Astrocyte (in vitro differentiated cells and primary cell): ENCODE results near the gene POLN. TPM values are rescaled to one million over a fixed set of nuclear protein-coding genes. Genes with fewer than 3 reads are reported as not detected.

Experiments
- DNase-seq: peaks from one replicate; pipeline ENCODE4 v3.0.0-alpha.2; 2010; ENCODE audit warnings: low read depth
- FAIRE-seq: peaks from 2 replicates; lab custom pipeline; 2011; peaks lifted over from hg19 to GRCh38; lab: Jason Lieb, UNC
- H2AFZ ChIP-seq: 2 replicates; pipeline ENCODE4 v1.6.0; 2012; ENCODE audit warnings: low read depth, low read length, inconsistent platforms
- H3K27ac ChIP-seq: 2 replicates; pipeline ENCODE4 v1.5.1; 2011; ENCODE audit warnings: low read depth, low read length, inconsistent platforms
- H3K27me3 ChIP-seq: 2 replicates; pipeline ENCODE4 v1.6.0; 2011; ENCODE audit warnings: low read length, inconsistent platforms; ENCODE audit not compliant: insufficient read depth
- H3K36me3 ChIP-seq: 2 replicates; pipeline ENCODE4 v1.5.1; 2011; ENCODE audit warnings: low read length, inconsistent platforms; ENCODE audit not compliant: insufficient read depth
- H3K4me1 ChIP-seq: 2 replicates; pipeline ENCODE4 v1.5.1; 2011; ENCODE audit warnings: low read length, inconsistent platforms; ENCODE audit not compliant: insufficient read depth
- H3K4me2 ChIP-seq: 2 replicates; pipeline ENCODE4 v1.6.0; 2012; ENCODE audit warnings: low read length, inconsistent platforms
- H3K4me3 ChIP-seq: 2 replicates; pipeline ENCODE4 v1.5.1; 2011; ENCODE audit warnings: low read depth, mild to moderate bottlenecking, low read length, inconsistent platforms; ENCODE audit not compliant: insufficient read depth
- H3K79me2 ChIP-seq: 2 replicates; pipeline ENCODE4 v1.6.0; 2012; ENCODE audit warnings: mild to moderate bottlenecking, low read length, inconsistent platforms; ENCODE audit not compliant: insufficient read depth
- H3K9ac ChIP-seq: 2 replicates; pipeline ENCODE4 v1.6.0; 2012; ENCODE audit warnings: mild to moderate bottlenecking, low read length, inconsistent platforms
- H3K9me3 ChIP-seq: 2 replicates; pipeline ENCODE4 v1.5.1; 2012; ENCODE audit warnings: low read depth, mild to moderate bottlenecking, low read length, inconsistent platforms; ENCODE audit not compliant: insufficient read depth
- H4K20me1 ChIP-seq: 2 replicates; pipeline ENCODE4 v1.6.0; 2012; ENCODE audit warnings: low read length, inconsistent platforms; ENCODE audit not compliant: insufficient read depth
- H3K27ac Mint-ChIP-seq: one replicate; pipeline ENCODE4 v1.8.0; 2021; ENCODE audit warnings: mild to moderate bottlenecking, mixed read lengths; ENCODE audit not compliant: unreplicated experiment
- H3K27me3 Mint-ChIP-seq: one replicate; pipeline ENCODE4 v1.8.0; 2021; ENCODE audit warnings: low read depth, mixed read lengths; ENCODE audit not compliant: unreplicated experiment
- H3K36me3 Mint-ChIP-seq: one replicate; pipeline ENCODE4 v1.8.0; 2021; ENCODE audit warnings: low read depth, mixed read lengths; ENCODE audit not compliant: unreplicated experiment
- H3K4me1 Mint-ChIP-seq: one replicate; pipeline ENCODE4 v1.8.0; 2021; ENCODE audit warnings: low read depth, mixed read lengths; ENCODE audit not compliant: unreplicated experiment
- H3K4me3 Mint-ChIP-seq: one replicate; pipeline ENCODE4 v1.8.0; 2021; ENCODE audit warnings: mild to moderate bottlenecking, moderate library complexity, mixed read lengths; ENCODE audit not compliant: unreplicated experiment
- H3K9me3 Mint-ChIP-seq: one replicate; pipeline ENCODE4 v1.8.0; 2021; ENCODE audit warnings: mild to moderate bottlenecking, mixed read lengths; ENCODE audit not compliant: unreplicated experiment
- CTCF ChIP-seq: IDR thresholded peaks from 2 replicates; pipeline ENCODE4 v1.5.1; 2011; ENCODE audit warnings: low read depth, mild to moderate bottlenecking, inconsistent platforms, low read length, moderate library complexity; ENCODE audit not compliant: insufficient read depth
- EZH2 ChIP-seq: IDR thresholded peaks from 2 replicates; pipeline ENCODE4 v1.6.1; 2012; ENCODE audit warnings: mild to moderate bottlenecking, low read length, inconsistent platforms; ENCODE audit not compliant: insufficient read depth
- total RNA-seq: library from RNA; stranded (reverse); gene quantifications from 2 replicates; pipeline ENCODE4 v1.2.1, GENCODE V29; 2021

The POLN gene
- total RNA-seq, 1 donor from 2014 or later, result 3.1 TPM

- no peaks in the 10 kb centered on the region for H3K9me3 Mint-ChIP-seq
- DNase-seq, result no peak
- Histone ChIP-seq H3K4me1 (no peaks in the 10 kb centered on the region), H3K27me3 (peaks cover 2% of the 10 kb centered on the region), H3K9ac (no peak overlapping the region), H3K27ac (no peak overlapping the region), H3K9me3 (no peaks in the 10 kb centered on the region), H4K20me1 (no peaks in the 10 kb centered on the region), H3K4me2 (no peak overlapping the region), H3K36me3 (no peaks in the 10 kb centered on the region), H2AFZ (no peak overlapping the region), H3K4me3 (no peak overlapping the region), H3K79me2 (no peaks in the 10 kb centered on the region)
- no peak overlapping the region for H3K27ac Mint-ChIP-seq
- no peaks in the 10 kb centered on the region for H3K36me3 Mint-ChIP-seq
- peaks cover 34% of the 10 kb centered on the region for H3K27me3 Mint-ChIP-seq
- H3K4me1 Mint-ChIP-seq, result peaks cover 2% of the 10 kb centered on the region
- H3K4me3 Mint-ChIP-seq, result no peak overlapping the region
- FAIRE-seq, result no peak
- no peak for TF ChIP-seq CTCF
- TF ChIP-seq EZH2, result no peak
Observed at GRCh38 chr4:2073808-2074481, 168.0 kb downstream of the POLN start.

GRCh38 chr4:2072971-2073807, 168.7 kb downstream of the POLN start:
- peaks cover 2% of the 10 kb centered on the region for H3K27me3 ChIP-seq
- peaks cover 2% of the 10 kb centered on the region for H3K9me3 ChIP-seq
- H3K36me3 ChIP-seq, result no peaks in the 10 kb centered on the region
- no peaks in the 10 kb centered on the region for H3K79me2 ChIP-seq
- no peak overlapping the region for H3K27ac Mint-ChIP-seq
- no peaks in the 10 kb centered on the region for H4K20me1 ChIP-seq
- no peak overlapping the region for H2AFZ ChIP-seq
- H3K4me3 Mint-ChIP-seq, result no peak overlapping the region
- peaks cover 26% of the 10 kb centered on the region for H3K27me3 Mint-ChIP-seq
- TF ChIP-seq EZH2 (no peak), CTCF (no peak)
- H3K4me1 ChIP-seq, result no peaks in the 10 kb centered on the region
- H3K27ac ChIP-seq, result no peak overlapping the region
- FAIRE-seq (no peak), DNase-seq (no peak)
- peaks cover 2% of the 10 kb centered on the region for H3K4me1 Mint-ChIP-seq
- no peaks in the 10 kb centered on the region for H3K9me3 Mint-ChIP-seq
- no peak overlapping the region for H3K4me3 ChIP-seq
- no peaks in the 10 kb centered on the region for H3K36me3 Mint-ChIP-seq
- H3K9ac ChIP-seq, result no peak overlapping the region
- H3K4me2 ChIP-seq, result no peak overlapping the region
